ENCODE measurements around the gene PRR5L.

Gene PRR5L

GRCh38 chr11:36295926-36296325, at the start of gene PRR5L:
Gene PRR5L (plus strand): TSS chr11:36296288. CDS start chr11:36401122, 104,834 bp downstream.
- no peaks in the 10 kb centered on the region for H3K36me3 Mint-ChIP-seq
- H3K4me3 Mint-ChIP-seq, result no peak within 1 kb of the TSS
- peaks cover 3% of the 10 kb centered on the region for H3K27me3 Mint-ChIP-seq
- ATAC-seq (ENCODE audit: low read depth) (no peak), DNase-seq (ENCODE audit: low spot score in 2 of 2) (no peak)
- no peak within 1 kb of the TSS for H3K27ac Mint-ChIP-seq
- no peaks in the 10 kb centered on the region for H3K4me1 Mint-ChIP-seq
- H3K9me3 Mint-ChIP-seq, result no peaks in the 10 kb centered on the region

GRCh38 chr11:36247493-36247892, 48.6 kb upstream of the PRR5L start:
- Mint-ChIP-seq H3K27me3 (peaks cover 10% of the 10 kb centered on the region), H3K36me3 (no peaks in the 10 kb centered on the region), H3K4me1 (no peaks in the 10 kb centered on the region), H3K27ac (no peak overlapping the region), H3K4me3 (no peak overlapping the region), H3K9me3 (peaks cover 1% of the 10 kb centered on the region)
- no peak for DNase-seq (ENCODE audit: low spot score in 2 of 2)
- ATAC-seq (ENCODE audit: low read depth), result no peak

GRCh38 chr11:36248436-36248835, 47.7 kb upstream of the PRR5L start:
- Mint-ChIP-seq H3K27ac (no peak overlapping the region), H3K9me3 (peaks cover 1% of the 10 kb centered on the region), H3K4me1 (no peaks in the 10 kb centered on the region), H3K36me3 (no peaks in the 10 kb centered on the region), H3K4me3 (no peak overlapping the region), H3K27me3 (peaks cover 9% of the 10 kb centered on the region)
- ATAC-seq (ENCODE audit: low read depth), result no peak
- DNase-seq (ENCODE audit: low spot score in 2 of 2), result no peak

- no peak overlapping the region for H3K4me3 Mint-ChIP-seq
- H3K4me1 Mint-ChIP-seq, result no peaks in the 10 kb centered on the region
- H3K27me3 Mint-ChIP-seq, result peaks cover 9% of the 10 kb centered on the region
- no peaks in the 10 kb centered on the region for H3K36me3 Mint-ChIP-seq
- ATAC-seq (ENCODE audit: low read depth) (no peak), DNase-seq (ENCODE audit: low spot score in 2 of 2) (no peak)
- peaks cover 1% of the 10 kb centered on the region for H3K9me3 Mint-ChIP-seq
- no peak overlapping the region for H3K27ac Mint-ChIP-seq
These were observed 46.8 kb upstream of the PRR5L start for GRCh38 chr11:36249246-36249645.

GRCh38 chr11:36251823-36252222, 44.3 kb upstream of the PRR5L start:
- Mint-ChIP-seq H3K9me3 (peaks cover 1% of the 10 kb centered on the region), H3K4me3 (no peak overlapping the region), H3K4me1 (no peaks in the 10 kb centered on the region), H3K36me3 (no peaks in the 10 kb centered on the region), H3K27me3 (peaks cover 11% of the 10 kb centered on the region), H3K27ac (no peak overlapping the region)
- ATAC-seq (ENCODE audit: low read depth) (no peak), DNase-seq (ENCODE audit: low spot score in 2 of 2) (no peak)

GRCh38 chr11:36253238-36253637, 42.9 kb upstream of the PRR5L start:
- H3K4me1 Mint-ChIP-seq, result no peaks in the 10 kb centered on the region
- ATAC-seq (ENCODE audit: low read depth) (no peak), DNase-seq (ENCODE audit: low spot score in 2 of 2) (no peak)
- no peak overlapping the region for H3K27ac Mint-ChIP-seq
- no peaks in the 10 kb centered on the region for H3K9me3 Mint-ChIP-seq
- H3K36me3 Mint-ChIP-seq, result no peaks in the 10 kb centered on the region
- H3K27me3 Mint-ChIP-seq, result peaks cover 14% of the 10 kb centered on the region
- H3K4me3 Mint-ChIP-seq, result no peak overlapping the region

- Mint-ChIP-seq H3K4me3 (no peak overlapping the region), H3K9me3 (no peaks in the 10 kb centered on the region), H3K4me1 (no peaks in the 10 kb centered on the region), H3K36me3 (no peaks in the 10 kb centered on the region), H3K27ac (no peak overlapping the region), H3K27me3 (peaks cover 19% of the 10 kb centered on the region)
- ATAC-seq (ENCODE audit: low read depth) (no peak), DNase-seq (ENCODE audit: low spot score in 2 of 2) (no peak)
These were observed 41.4 kb upstream of the PRR5L start for GRCh38 chr11:36254713-36255112.

- ATAC-seq (ENCODE audit: low read depth) (no peak), DNase-seq (ENCODE audit: low spot score in 2 of 2) (no peak)
- Mint-ChIP-seq H3K27me3 (peaks cover 17% of the 10 kb centered on the region), H3K4me1 (no peaks in the 10 kb centered on the region), H3K36me3 (no peaks in the 10 kb centered on the region), H3K27ac (no peak overlapping the region), H3K9me3 (no peaks in the 10 kb centered on the region), H3K4me3 (no peak overlapping the region)
These were observed 38.7 kb upstream of the PRR5L start for GRCh38 chr11:36257351-36257750.

GRCh38 chr11:36258730-36259360, 37.2 kb upstream of the PRR5L start:
- Mint-ChIP-seq H3K27me3 (peaks cover 19% of the 10 kb centered on the region), H3K4me1 (no peaks in the 10 kb centered on the region), H3K4me3 (no peak overlapping the region), H3K36me3 (no peaks in the 10 kb centered on the region), H3K9me3 (no peaks in the 10 kb centered on the region), H3K27ac (no peak overlapping the region)
- ATAC-seq (ENCODE audit: low read depth) (no peak), DNase-seq (ENCODE audit: low spot score in 2 of 2) (no peak)

- Mint-ChIP-seq H3K4me3 (no peak overlapping the region), H3K9me3 (no peaks in the 10 kb centered on the region), H3K36me3 (no peaks in the 10 kb centered on the region), H3K27ac (no peak overlapping the region), H3K4me1 (no peaks in the 10 kb centered on the region), H3K27me3 (peaks cover 19% of the 10 kb centered on the region)
- ATAC-seq (ENCODE audit: low read depth), result no peak
- DNase-seq (ENCODE audit: low spot score in 2 of 2), result no peak
These were observed 35.0 kb upstream of the PRR5L start for GRCh38 chr11:36261094-36261493.

- Mint-ChIP-seq H3K9me3 (no peaks in the 10 kb centered on the region), H3K4me1 (no peaks in the 10 kb centered on the region), H3K36me3 (no peaks in the 10 kb centered on the region), H3K27ac (no peak overlapping the region), H3K27me3 (peaks cover 6% of the 10 kb centered on the region), H3K4me3 (no peak overlapping the region)
- no peak for DNase-seq (ENCODE audit: low spot score in 2 of 2)
- no peak for ATAC-seq (ENCODE audit: low read depth)
These were observed 31.8 kb upstream of the PRR5L start for GRCh38 chr11:36264011-36264972.

- DNase-seq (ENCODE audit: low spot score in 2 of 2), result no peak
- no peak for ATAC-seq (ENCODE audit: low read depth)
These were observed 31.1 kb upstream of the PRR5L start for GRCh38 chr11:36264973-36265344.

GRCh38 chr11:36265793-36266628, 30.1 kb upstream of the PRR5L start:
- Mint-ChIP-seq H3K4me1 (no peaks in the 10 kb centered on the region), H3K27me3 (peaks cover 6% of the 10 kb centered on the region), H3K36me3 (peaks cover 10% of the 10 kb centered on the region), H3K4me3 (no peak overlapping the region), H3K27ac (no peak overlapping the region), H3K9me3 (no peaks in the 10 kb centered on the region)
- ATAC-seq (ENCODE audit: low read depth) (peak; percentile 71), DNase-seq (ENCODE audit: low spot score in 2 of 2) (peak; percentile 44 to 57)

More at GRCh38 chr11:36264973-36265344, 31.1 kb upstream of the PRR5L start:
- no peaks in the 10 kb centered on the region for H3K9me3 Mint-ChIP-seq
- H3K27ac Mint-ChIP-seq, result no peak overlapping the region
- no peaks in the 10 kb centered on the region for H3K4me1 Mint-ChIP-seq
- H3K36me3 Mint-ChIP-seq, result peaks cover 6% of the 10 kb centered on the region
- H3K27me3 Mint-ChIP-seq, result peaks cover 6% of the 10 kb centered on the region
- no peak overlapping the region for H3K4me3 Mint-ChIP-seq

- H3K27ac Mint-ChIP-seq, result no peak overlapping the region
- DNase-seq (ENCODE audit: low spot score in 2 of 2) (no peak), ATAC-seq (ENCODE audit: low read depth) (no peak)
- no peaks in the 10 kb centered on the region for H3K4me1 Mint-ChIP-seq
- peaks cover 2% of the 10 kb centered on the region for H3K27me3 Mint-ChIP-seq
- H3K4me3 Mint-ChIP-seq, result no peak overlapping the region
- H3K9me3 Mint-ChIP-seq, result no peaks in the 10 kb centered on the region
- peaks cover 18% of the 10 kb centered on the region for H3K36me3 Mint-ChIP-seq
These were observed 29.3 kb upstream of the PRR5L start for GRCh38 chr11:36266767-36267166.
